OCI-M2 (cell line): ENCODE data around the gene PLD6.
"Not testable (repeated sequence)": the region's sequence is repeated elsewhere in the genome, so short reads cannot be mapped to it uniquely, and the experiment has no call there.

Experiments
- DNase-seq: peaks from one replicate; lab custom pipeline; 2025; ENCODE audit not compliant: unreplicated experiment; lab: John Stamatoyannopoulos, UW

The PLD6 gene, protein sequence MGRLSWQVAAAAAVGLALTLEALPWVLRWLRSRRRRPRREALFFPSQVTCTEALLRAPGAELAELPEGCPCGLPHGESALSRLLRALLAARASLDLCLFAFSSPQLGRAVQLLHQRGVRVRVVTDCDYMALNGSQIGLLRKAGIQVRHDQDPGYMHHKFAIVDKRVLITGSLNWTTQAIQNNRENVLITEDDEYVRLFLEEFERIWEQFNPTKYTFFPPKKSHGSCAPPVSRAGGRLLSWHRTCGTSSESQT

GRCh38 chr17:17206124-17206912 is at the start of gene PLD6:
PLD6 (minus strand) TSS chr17:17206333; CDS start chr17:17206286, 47 bp downstream.
- DNase-seq = peak; percentile 21

- DNase-seq = not testable (repeated sequence)
These were observed 49.6 kb upstream of the PLD6 start for GRCh38 chr17:17255689-17256088.

- DNase-seq = no peak
These were observed 47.9 kb upstream of the PLD6 start for GRCh38 chr17:17254036-17254435.

GRCh38 chr17:17253406-17253805 is 47.3 kb upstream of the PLD6 start:
- DNase-seq = no peak

- DNase-seq = no peak
These were observed 46.1 kb upstream of the PLD6 start for GRCh38 chr17:17252149-17252661.

DNA sequence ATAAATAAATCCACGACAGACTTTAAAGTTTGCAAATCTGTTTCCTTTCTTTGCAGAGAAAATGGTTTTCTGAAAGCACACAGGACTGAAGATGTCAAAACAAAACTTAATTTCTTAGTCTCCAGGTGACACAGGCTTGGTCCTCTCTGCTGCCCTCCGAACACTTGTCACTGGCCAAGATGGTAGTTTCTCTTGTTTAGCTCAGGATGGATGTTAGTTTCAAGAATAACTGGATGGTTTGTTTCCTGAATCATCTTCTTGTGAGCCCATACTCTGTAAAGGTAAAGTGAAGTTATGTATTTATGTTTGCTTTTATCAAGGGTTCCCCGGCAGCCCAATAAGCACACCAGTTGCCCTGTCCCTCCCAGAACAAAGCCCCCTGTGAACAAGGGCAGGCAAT is 40.7 kb upstream of the PLD6 start:
- DNase-seq = no peak

GRCh38 chr17:17243163-17243562 is 37.0 kb upstream of the PLD6 start:
- no peak for DNase-seq

DNA sequence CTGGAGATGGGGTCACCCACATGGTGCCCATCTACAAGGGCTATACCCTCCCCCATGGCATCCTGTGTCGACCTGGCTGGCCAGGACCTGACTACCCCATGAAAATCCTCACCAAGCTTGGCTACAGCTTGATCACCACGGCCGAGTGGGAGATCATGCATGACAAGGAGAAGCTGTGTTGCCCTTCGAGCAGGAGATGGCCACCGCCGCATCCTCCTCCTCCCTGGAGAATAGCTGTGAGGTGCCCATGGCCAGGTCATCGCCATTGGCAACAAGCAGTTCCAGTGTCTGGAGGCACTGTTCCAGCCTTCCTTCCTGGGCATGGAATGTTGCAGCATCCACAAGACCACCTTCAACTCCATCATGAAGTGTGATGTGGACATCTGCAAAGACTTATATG is 36.1 kb upstream of the PLD6 start:
- DNase-seq = no peak

GRCh38 chr17:17241656-17242055 is 35.5 kb upstream of the PLD6 start:
- DNase-seq = no peak

GRCh38 chr17:17239832-17240231 is 33.7 kb upstream of the PLD6 start:
- no peak for DNase-seq

DNA sequence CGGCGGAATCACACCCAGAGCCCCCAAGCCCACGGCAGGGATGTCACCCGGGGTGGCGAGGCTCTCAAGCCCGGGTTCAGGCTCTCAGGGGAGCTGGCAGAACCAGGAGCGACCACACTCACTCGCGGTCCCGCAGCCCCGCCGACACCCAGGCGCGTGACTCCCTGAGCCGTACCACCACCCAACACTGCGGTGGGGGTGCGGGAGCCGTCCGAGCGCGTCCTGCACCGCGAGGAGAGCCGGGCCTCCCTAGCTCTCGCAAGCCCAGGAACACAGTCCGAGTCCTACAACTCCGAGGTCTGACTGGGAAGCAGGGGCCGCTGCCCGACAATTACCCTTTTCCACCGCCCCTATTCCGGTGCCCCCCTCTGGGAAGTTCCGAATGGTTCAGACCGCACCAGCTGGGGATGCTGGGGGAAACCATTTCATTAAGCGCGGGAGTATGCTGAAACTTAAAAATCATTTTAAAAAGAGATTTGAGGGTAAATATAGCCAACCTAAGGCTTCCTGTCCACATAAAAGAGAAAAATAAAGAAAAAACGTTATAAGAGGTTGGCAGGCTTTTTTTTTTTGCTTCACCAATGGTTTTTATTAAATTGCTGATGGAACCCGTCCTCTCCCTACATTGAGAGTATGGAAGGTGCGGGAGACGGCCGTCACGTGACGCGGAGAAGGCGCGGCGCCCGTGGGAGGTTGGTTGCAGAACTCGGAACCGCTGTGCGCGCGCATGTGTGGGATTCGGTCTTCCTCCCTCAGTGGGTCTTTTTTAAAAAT is 31.1 kb upstream of the PLD6 start, which contains the start of gene FLCN:
Gene FLCN, minus strand, starts transcription at position 143 of the 774 bp plus-strand sequence. CDS start 9,031 bp downstream, outside the sequence.
- DNase-seq = peak; percentile 70

DNA sequence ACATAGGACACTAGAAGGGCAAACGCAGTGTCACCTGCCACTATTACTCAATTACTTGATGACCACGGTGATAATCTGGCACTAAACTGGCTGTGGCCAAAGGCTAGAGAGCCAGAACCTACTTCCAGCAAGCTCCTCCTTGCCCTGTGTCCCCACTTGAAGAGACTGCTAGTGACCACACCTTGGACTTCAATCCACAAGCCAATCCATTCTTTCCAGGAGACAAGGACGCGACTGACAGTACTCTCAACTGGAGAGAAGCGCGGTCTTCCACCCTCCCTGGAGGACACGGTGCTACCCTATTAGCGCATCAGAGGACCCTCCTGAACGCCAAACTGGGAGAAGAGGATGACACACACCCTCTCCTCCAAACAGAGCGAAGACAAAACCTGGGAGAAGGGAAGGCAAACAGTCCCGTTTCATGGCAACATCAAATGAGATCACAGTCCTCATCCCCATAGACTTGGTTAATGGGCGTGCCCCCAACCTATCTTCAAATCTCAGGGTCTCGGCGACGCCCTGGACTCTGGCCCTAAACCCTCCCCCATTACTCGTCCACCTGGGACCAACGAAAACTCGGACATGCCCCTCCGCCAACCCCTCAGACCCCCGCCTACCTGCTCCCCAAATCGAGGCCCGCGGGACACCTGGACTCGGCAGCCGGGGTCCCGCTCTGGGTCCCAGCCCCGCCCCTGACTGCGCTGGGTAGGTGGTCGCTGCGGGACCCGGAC is 30.3 kb upstream of the PLD6 start:
- DNase-seq = no peak

GRCh38 chr17:17235212-17236174 is 29.4 kb upstream of the PLD6 start:
- DNase-seq = no peak

DNA sequence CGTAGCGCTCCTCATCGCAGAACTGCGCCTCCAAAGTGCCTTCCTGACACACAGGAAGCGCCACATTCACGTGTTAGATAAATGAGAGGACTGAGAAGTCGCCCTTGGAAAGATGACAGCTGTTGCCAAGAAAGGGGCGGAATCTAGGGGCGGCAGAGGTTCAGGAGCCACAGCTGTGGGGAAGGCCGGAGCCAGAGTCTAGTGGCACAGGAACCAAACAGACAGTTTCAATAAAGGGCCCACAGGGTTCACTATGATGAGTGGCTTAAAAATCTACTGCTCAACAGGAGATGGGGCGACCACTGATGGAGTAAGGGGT is 26.1 kb upstream of the PLD6 start:
- no peak for DNase-seq

DNA sequence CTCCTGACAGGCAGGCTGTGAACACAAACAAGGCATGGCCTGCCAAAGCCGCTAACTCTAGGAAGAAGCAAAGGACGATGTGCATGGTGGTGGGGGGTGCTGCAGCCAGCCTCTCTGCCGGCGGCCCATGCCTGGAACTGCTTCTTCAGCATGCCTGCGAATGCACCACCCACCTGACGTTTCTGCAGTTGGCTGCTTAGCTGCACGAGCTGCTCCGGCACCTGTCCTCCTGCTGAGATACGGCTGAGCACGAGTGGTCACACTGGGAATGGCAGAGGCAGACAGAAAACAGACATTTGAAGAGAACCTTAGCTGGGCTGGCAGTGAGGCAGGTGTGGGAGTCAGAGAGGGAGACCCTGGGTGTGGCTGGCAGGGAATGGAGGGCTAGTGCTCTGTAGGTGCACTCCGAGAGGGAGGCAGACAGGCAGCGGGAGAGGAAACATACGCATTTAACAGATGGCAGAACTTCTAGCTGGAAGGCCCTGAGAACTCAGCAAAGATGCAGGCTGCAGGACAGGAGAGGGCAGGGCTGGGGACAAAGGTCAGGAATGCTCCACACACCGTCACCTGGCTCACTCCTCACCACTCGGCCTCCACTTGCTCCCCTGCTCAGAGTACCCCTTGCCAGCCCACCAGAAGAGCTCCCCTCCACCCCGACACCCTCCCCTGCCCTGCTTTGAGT is 25.6 kb upstream of the PLD6 start:
- DNase-seq = no peak

DNA sequence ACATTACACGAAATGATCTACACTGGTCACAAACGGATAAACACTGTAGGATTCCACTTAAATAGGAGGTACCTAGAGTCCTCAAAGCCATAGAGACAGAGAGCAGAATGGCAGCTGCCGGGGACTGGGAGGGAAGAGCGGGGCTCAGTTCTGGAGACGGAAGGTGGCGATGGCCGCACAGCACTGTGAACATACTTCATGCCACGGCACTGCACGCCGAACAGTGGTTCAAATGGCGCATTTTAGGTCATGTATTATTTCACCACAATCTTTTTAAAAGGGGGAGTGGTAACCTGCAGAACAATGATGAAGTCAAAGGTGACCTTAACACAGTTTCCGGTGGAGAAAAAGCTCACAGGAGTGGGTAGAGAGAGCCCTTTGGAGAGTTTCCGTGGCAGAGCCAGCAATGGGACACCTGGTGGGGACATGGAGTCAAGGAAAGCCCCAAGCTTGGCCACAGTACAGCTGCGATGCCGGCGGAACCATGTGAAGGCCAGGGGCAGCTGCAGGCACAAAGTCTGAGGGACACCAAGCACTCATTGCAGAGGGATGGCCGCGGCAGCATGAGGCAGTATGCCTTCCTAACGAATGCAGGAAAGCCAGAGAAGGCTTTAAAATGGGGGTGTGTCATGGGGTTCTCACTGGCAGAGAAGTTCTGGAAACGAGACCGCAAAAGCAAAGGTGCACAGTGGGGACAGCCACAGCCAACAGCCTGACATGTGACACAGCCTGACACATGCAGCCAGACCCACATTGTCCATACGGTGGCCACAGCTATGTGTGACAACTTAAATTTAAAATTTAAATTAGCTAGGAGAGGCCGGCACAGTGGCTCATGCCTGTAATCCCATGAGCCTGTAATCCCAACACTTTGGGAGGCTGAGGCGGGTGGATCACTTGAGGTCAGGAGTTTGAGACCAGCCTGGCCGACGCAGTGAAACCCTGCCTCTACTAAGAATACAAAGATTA is 23.6 kb upstream of the PLD6 start:
- DNase-seq = no peak

GRCh38 chr17:17228521-17229279 is 22.6 kb upstream of the PLD6 start:
- DNase-seq = no peak
